Neural progenitor cell (in vitro differentiated cells): Measurements from ENCODE around the gene MCRIP2. TPM values are rescaled to one million over a fixed set of nuclear protein-coding genes. Genes with fewer than 3 reads are reported as not detected.
A peak's percentile ranks its signal among the peaks of the same experiment; 100 is the strongest.

ENCODE experiments used
- DNase-seq: peaks from one replicate; pipeline ENCODE4 v3.0.0-alpha.2; 2016; ENCODE audit warnings: low spot score
- H2AFZ ChIP-seq: fragments of 200-600 bp; sonication (generic); replicated peaks from 2 replicates; pipeline ENCODE4 v1.6.1; 2016; ENCODE audit warnings: antibody characterized with exemption
- H3F3A ChIP-seq: fragments of 200-600 bp; sonication (generic); 2 replicates; pipeline ENCODE4 v1.6.1; 2016; ENCODE audit warnings: antibody characterized with exemption, low read depth
- H3K27ac ChIP-seq: fragments of 200-600 bp; sonication (generic); 2 replicates; pipeline ENCODE4 v1.5.1; 2016; ENCODE audit warnings: mild to moderate bottlenecking
- H3K27me3 ChIP-seq: fragments of 200-600 bp; sonication (generic); 2 replicates; pipeline ENCODE4 v1.6.1; 2016; ENCODE audit warnings: mild to moderate bottlenecking, moderate library complexity
- H3K36me3 ChIP-seq: fragments of 200-600 bp; sonication (generic); 2 replicates; pipeline ENCODE4 v1.5.1; 2016
- H3K4me1 ChIP-seq: fragments of 200-600 bp; sonication (generic); 2 replicates; pipeline ENCODE4 v1.6.1; 2016; ENCODE audit warnings: mixed run types
- H3K4me2 ChIP-seq: fragments of 200-600 bp; sonication (generic); 2 replicates; pipeline ENCODE4 v1.6.1; 2016
- H3K4me3 ChIP-seq: fragments of 200-600 bp; sonication (generic); 2 replicates; pipeline ENCODE4 v1.5.1; 2016
- H3K79me2 ChIP-seq: fragments of 200-600 bp; sonication (generic); 2 replicates; pipeline ENCODE4 v1.6.1; 2016; ENCODE audit warnings: low read depth
- H3K9ac ChIP-seq: fragments of 200-600 bp; sonication (generic); 2 replicates; pipeline ENCODE4 v1.6.1; 2016
- H3K9me3 ChIP-seq: fragments of 200-600 bp; sonication (generic); 2 replicates; pipeline ENCODE4 v1.5.1; 2016; ENCODE audit warnings: low read depth
- H4K20me1 ChIP-seq: fragments of 200-600 bp; sonication (generic); 2 replicates; pipeline ENCODE4 v1.6.1; 2016; ENCODE audit warnings: low read depth
- H3K27ac Mint-ChIP-seq: 3 replicates; pipeline ENCODE4 v1.8.0; 2021; ENCODE audit warnings: mixed read lengths
- H3K27me3 Mint-ChIP-seq: 2 replicates; pipeline ENCODE4 v1.8.0; 2022; ENCODE audit warnings: low read depth, mild to moderate bottlenecking, inconsistent platforms, moderate library complexity, mixed read lengths; ENCODE audit not compliant: insufficient read depth
- H3K36me3 Mint-ChIP-seq: 3 replicates; pipeline ENCODE4 v1.8.0; 2021; ENCODE audit warnings: mixed read lengths
- H3K4me1 Mint-ChIP-seq: 3 replicates; pipeline ENCODE4 v1.8.0; 2021; ENCODE audit warnings: mixed read lengths
- H3K4me3 Mint-ChIP-seq: 3 replicates; pipeline ENCODE4 v1.8.0; 2021; ENCODE audit warnings: mild to moderate bottlenecking, moderate library complexity, mixed read lengths
- H3K9me3 Mint-ChIP-seq: 3 replicates; pipeline ENCODE4 v1.8.0; 2020; ENCODE audit warnings: mixed read lengths
- CTCF ChIP-seq: fragments of 200-600 bp; sonication (generic); IDR thresholded peaks from 2 replicates; pipeline ENCODE4 v1.5.1; 2017; ENCODE audit warnings: antibody characterized with exemption, mild to moderate bottlenecking
- EZH2 ChIP-seq: fragments of 200-600 bp; sonication (generic); IDR thresholded peaks from 2 replicates; pipeline ENCODE4 v1.6.1; 2017; ENCODE audit warnings: antibody characterized with exemption, mild to moderate bottlenecking, moderate library complexity
- EZH2phosphoT487 ChIP-seq: fragments of 200-600 bp; sonication (generic); IDR thresholded peaks from 2 replicates; pipeline ENCODE4 v1.6.1; 2017; ENCODE audit warnings: antibody characterized with exemption
- total RNA-seq: library from RNA; depleted of rRNA; stranded (reverse); fragments of >200 nt; gene quantifications from 2 replicates; pipeline ENCODE4 v1.2.3, GENCODE V29; 2015; ENCODE audit warnings: low replicate concordance

Gene MCRIP2
- total RNA-seq, 1 donor from 2014 or later = 1.5 TPM

GRCh38 chr16:683396-684070 lies 41.9 kb downstream of the MCRIP2 start:
- peak; percentile 33 for DNase-seq
- Histone ChIP-seq H3K9me3 (no peaks in the 10 kb centered on the region), H3K4me2 (peak overlapping the region; percentile 87), H3K4me1 (peaks cover 14% of the 10 kb centered on the region), H3K27ac (no peak overlapping the region), H3F3A (peaks cover 57% of the 10 kb centered on the region), H3K79me2 (peaks cover 34% of the 10 kb centered on the region), H3K4me3 (peak overlapping the region; percentile 55), H2AFZ (no peak overlapping the region), H3K36me3 (peaks cover 2% of the 10 kb centered on the region), H4K20me1 (peaks cover 34% of the 10 kb centered on the region), H3K27me3 (no peaks in the 10 kb centered on the region), H3K9ac (no peak overlapping the region)
- peaks cover 25% of the 10 kb centered on the region for H3K4me1 Mint-ChIP-seq
- no peak overlapping the region for H3K27ac Mint-ChIP-seq
- H3K36me3 Mint-ChIP-seq = peaks cover 3% of the 10 kb centered on the region
- no peaks in the 10 kb centered on the region for H3K9me3 Mint-ChIP-seq
- peak overlapping the region; percentile 82 for H3K4me3 Mint-ChIP-seq
- TF ChIP-seq CTCF (no peak), EZH2 (no peak), EZH2phosphoT487 (no peak)
- H3K27me3 Mint-ChIP-seq = peaks cover 10% of the 10 kb centered on the region

DNA sequence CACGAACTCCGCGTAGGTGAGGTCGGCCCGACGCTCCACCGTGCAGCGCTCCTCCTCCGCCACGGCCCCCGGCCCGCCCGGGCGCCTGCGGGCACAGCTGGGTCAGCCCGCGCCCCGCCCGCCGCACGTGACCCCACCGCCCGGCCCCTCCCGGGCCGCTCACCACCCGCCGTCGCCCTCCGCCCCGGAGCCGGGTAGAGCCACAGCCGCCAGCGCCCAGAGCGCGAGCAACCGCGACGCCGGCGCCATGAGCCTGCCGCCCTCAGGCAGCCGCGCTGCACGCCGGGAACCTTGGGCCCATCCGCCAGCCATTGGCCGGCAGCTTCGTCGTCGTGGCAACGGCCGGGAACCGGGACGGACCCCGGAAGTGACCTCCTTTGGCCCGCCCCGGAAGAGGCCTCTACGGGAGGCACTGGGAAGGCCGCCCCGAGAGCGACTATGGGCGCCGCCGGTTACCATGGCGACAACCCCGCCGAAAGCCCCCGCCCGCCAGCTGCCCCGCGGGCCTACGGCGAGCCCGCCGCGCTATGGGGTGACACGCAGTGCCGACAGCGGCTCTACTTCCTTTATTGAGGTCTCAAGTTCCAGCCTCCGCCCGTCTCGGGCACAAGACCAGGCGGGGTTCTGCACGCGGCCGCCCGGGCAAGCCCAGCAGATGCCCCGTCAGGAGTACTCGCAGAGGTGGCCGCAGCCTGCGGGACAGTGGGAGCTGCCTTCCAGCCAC lies 42.6 kb downstream of the MCRIP2 start, which contains the start of gene JMJD8:
Gene JMJD8, minus strand, starts transcription at position 264 of the 724 bp plus-strand sequence. Its CDS starts 15 bp downstream, at position 249.
- H3K4me3 Mint-ChIP-seq = peak within 1 kb of the TSS; percentile 82
- H3K4me1 Mint-ChIP-seq = peaks cover 26% of the 10 kb centered on the region
- H3K79me2 ChIP-seq = peaks cover 41% of the 10 kb centered on the region
- peaks cover 34% of the 10 kb centered on the region for H4K20me1 ChIP-seq
- peak; percentile 97 for DNase-seq
- peaks cover 14% of the 10 kb centered on the region for H3K4me1 ChIP-seq
- H3K27ac Mint-ChIP-seq = no peak within 1 kb of the TSS
- no peak within 1 kb of the TSS for H3K27ac ChIP-seq
- peaks cover 2% of the 10 kb centered on the region for H3K36me3 ChIP-seq
- peaks cover 10% of the 10 kb centered on the region for H3K27me3 Mint-ChIP-seq
- H3K4me2 ChIP-seq = peak within 1 kb of the TSS; percentile 87
- H2AFZ ChIP-seq = no peak within 1 kb of the TSS
- no peak within 1 kb of the TSS for H3K9ac ChIP-seq
- TF ChIP-seq EZH2phosphoT487 (no peak), EZH2 (no peak)
- peaks cover 3% of the 10 kb centered on the region for H3K36me3 Mint-ChIP-seq
- H3F3A ChIP-seq = peaks cover 50% of the 10 kb centered on the region
- no peaks in the 10 kb centered on the region for H3K27me3 ChIP-seq
- no peaks in the 10 kb centered on the region for H3K9me3 ChIP-seq
- peak within 1 kb of the TSS; percentile 55 for H3K4me3 ChIP-seq
- H3K9me3 Mint-ChIP-seq = no peaks in the 10 kb centered on the region

- no peak overlapping the region for H3K4me2 ChIP-seq
- H3K4me1 ChIP-seq = peaks cover 14% of the 10 kb centered on the region
- H3K27ac Mint-ChIP-seq = no peak overlapping the region
These were observed 43.5 kb downstream of the MCRIP2 start for GRCh38 chr16:684961-685696.

DNA sequence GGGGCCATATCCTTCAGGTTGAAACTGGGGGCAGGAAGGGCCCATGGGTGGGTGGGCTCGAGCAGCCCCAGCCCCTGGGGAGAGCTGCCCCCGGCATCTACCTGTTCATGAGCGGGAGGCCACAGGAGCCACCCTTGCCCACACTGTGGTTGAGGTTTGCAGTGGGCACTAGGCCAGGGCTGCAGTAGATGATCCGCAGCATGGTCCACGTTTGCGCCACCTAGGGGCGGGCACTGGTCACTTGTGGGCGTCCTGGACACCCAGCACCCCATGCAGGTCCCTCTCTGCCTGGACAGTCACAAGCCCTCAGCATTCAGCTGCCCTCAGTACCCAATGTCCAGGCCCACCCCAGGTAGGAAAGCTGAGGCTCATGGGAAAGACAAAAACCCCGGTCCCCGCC lies 44.3 kb downstream of the MCRIP2 start:
- H4K20me1 ChIP-seq = peaks cover 28% of the 10 kb centered on the region
- Mint-ChIP-seq H3K36me3 (peaks cover 3% of the 10 kb centered on the region), H3K9me3 (no peaks in the 10 kb centered on the region), H3K4me3 (peak overlapping the region; percentile 76), H3K27me3 (peaks cover 13% of the 10 kb centered on the region), H3K4me1 (peaks cover 34% of the 10 kb centered on the region), H3K27ac (no peak overlapping the region)
- H3K36me3 ChIP-seq = peaks cover 2% of the 10 kb centered on the region
- no peak overlapping the region for H3K27ac ChIP-seq
- H3K9me3 ChIP-seq = no peaks in the 10 kb centered on the region
- H3F3A ChIP-seq = peaks cover 45% of the 10 kb centered on the region
- no peak overlapping the region for H3K4me2 ChIP-seq
- H3K79me2 ChIP-seq = peaks cover 40% of the 10 kb centered on the region
- H3K27me3 ChIP-seq = peaks cover 6% of the 10 kb centered on the region
- H2AFZ ChIP-seq = no peak overlapping the region
- H3K4me1 ChIP-seq = peaks cover 14% of the 10 kb centered on the region
- peak; percentile 65 for DNase-seq
- TF ChIP-seq EZH2 (no peak), CTCF (peak; percentile 59), EZH2phosphoT487 (no peak)
- H3K4me3 ChIP-seq = no peak overlapping the region
- H3K9ac ChIP-seq = no peak overlapping the region

More at GRCh38 chr16:684961-685696, 43.5 kb downstream of the MCRIP2 start:
- TF ChIP-seq EZH2phosphoT487 = no peak
- TF ChIP-seq EZH2 = no peak
- no peak overlapping the region for H3K4me3 ChIP-seq
- DNase-seq = no peak
- no peak overlapping the region for H3K27ac ChIP-seq
- H3K79me2 ChIP-seq = peaks cover 43% of the 10 kb centered on the region
- no peak overlapping the region for H2AFZ ChIP-seq
- H3F3A ChIP-seq = peaks cover 51% of the 10 kb centered on the region
- H3K27me3 ChIP-seq = no peaks in the 10 kb centered on the region
- peaks cover 34% of the 10 kb centered on the region for H4K20me1 ChIP-seq
- H3K4me3 Mint-ChIP-seq = no peak overlapping the region
- H3K36me3 Mint-ChIP-seq = peaks cover 3% of the 10 kb centered on the region
- H3K36me3 ChIP-seq = peaks cover 2% of the 10 kb centered on the region
- H3K27me3 Mint-ChIP-seq = peaks cover 13% of the 10 kb centered on the region
- no peaks in the 10 kb centered on the region for H3K9me3 Mint-ChIP-seq
- no peaks in the 10 kb centered on the region for H3K9me3 ChIP-seq
- H3K4me1 Mint-ChIP-seq = peaks cover 30% of the 10 kb centered on the region
- H3K9ac ChIP-seq = no peak overlapping the region
